Tibial nerve (tissue), 4 donors: ENCODE measurements around the gene PHAF1.

Source experiments
- CTCF ChIP-seq, 5 experiments: fragments of 200-600 bp in 3 of 5; fragments of 450-650 bp in 2 of 5; sonication (generic) in 3 of 5; IDR thresholded peaks; one replicate each; pipeline ENCODE4 v1.5.1; 2016 to 2019; ENCODE audit warnings: antibody characterized with exemption in 5 of 5, mild to moderate bottlenecking in 3 of 5, moderate library complexity in 2 of 5
- EP300 ChIP-seq, 2 donors: sonication (generic); formaldehyde crosslinking; IDR thresholded peaks; one replicate each; pipeline ENCODE4 v1.6.1; 2017; ENCODE audit warnings: antibody characterized with exemption in 2 of 2, mild to moderate bottlenecking in 1 of 2

- TF ChIP-seq CTCF (IDR thresholded peaks at IDR 0.05) = no peak
- no peak for TF ChIP-seq EP300 (IDR thresholded peaks at IDR 0.05)
These were observed 57.8 kb downstream of the PHAF1 start for GRCh38 chr16:67167588-67167987.
